Suppressor macrophage treated with lipopolysaccharide for 1 hour (primary cell): ENCODE measurements around the gene USB1.

Experiments
- DNase-seq, 3 donors: peaks; one replicate each; pipeline ENCODE4 v3.0.0-alpha.2; 2020 to 2022

USB1 gene

GRCh38 chr16:58000706-58001676 is at the start of gene USB1:
TSS of gene USB1 (plus strand) at chr16:58001407. CDS start at chr16:58001484, 77 bp downstream.
- DNase-seq = peak; percentile 85 to 96 (median 92)

- no peak for DNase-seq
Measured at GRCh38 chr16:57952909-57953308, 48.3 kb upstream of the USB1 start.

- DNase-seq = no peak
Measured at GRCh38 chr16:57953857-57954256, 47.4 kb upstream of the USB1 start.

- no peak for DNase-seq
Measured at GRCh38 chr16:57955572-57956188, 45.5 kb upstream of the USB1 start.

- DNase-seq = no peak
Measured at GRCh38 chr16:57956270-57956808, 44.9 kb upstream of the USB1 start.

- DNase-seq = no peak
Measured at GRCh38 chr16:57956924-57957672, 44.1 kb upstream of the USB1 start.

- DNase-seq = no peak
Measured at GRCh38 chr16:57957673-57958392, 43.4 kb upstream of the USB1 start.

- no peak for DNase-seq
Measured at GRCh38 chr16:57958544-57958943, 42.7 kb upstream of the USB1 start.

GRCh38 chr16:57959121-57959520 is 42.1 kb upstream of the USB1 start:
- peak in 1 of 3 donors; percentile 8 for DNase-seq

GRCh38 chr16:57959804-57960203 is 41.4 kb upstream of the USB1 start:
- DNase-seq = no peak

GRCh38 chr16:57960310-57960709 is 40.9 kb upstream of the USB1 start:
- no peak for DNase-seq

GRCh38 chr16:57960826-57961472 is 40.3 kb upstream of the USB1 start:
- no peak for DNase-seq

GRCh38 chr16:57961538-57961937 is 39.7 kb upstream of the USB1 start:
- DNase-seq = no peak

GRCh38 chr16:57962046-57962445 is 39.2 kb upstream of the USB1 start:
- no peak for DNase-seq

GRCh38 chr16:57962756-57963155 is 38.5 kb upstream of the USB1 start:
- no peak for DNase-seq

- DNase-seq = no peak
Measured at GRCh38 chr16:57964157-57964700, 37.0 kb upstream of the USB1 start.

- DNase-seq = no peak
Measured at GRCh38 chr16:57966204-57966771, 34.9 kb upstream of the USB1 start.

GRCh38 chr16:57966986-57967385 is 34.2 kb upstream of the USB1 start:
- DNase-seq = no peak

- no peak for DNase-seq
Measured at GRCh38 chr16:57967916-57968315, 33.3 kb upstream of the USB1 start.

GRCh38 chr16:57969451-57970123 is 31.6 kb upstream of the USB1 start:
- no peak for DNase-seq

GRCh38 chr16:57970319-57970718 is 30.9 kb upstream of the USB1 start:
- DNase-seq = no peak
